GM19467 (cell line): ENCODE results near the gene MGA.

Experiments
- ATAC-seq: cut with Tn5 transposase; IDR thresholded peaks from one replicate; pipeline ENCODE4 v1.9.1; 2021; ENCODE audit warnings: mild to moderate bottlenecking, moderate library complexity; ENCODE audit not compliant: unreplicated experiment

The MGA gene

GRCh38 chr15:41804916-41805666 lies 144.9 kb downstream of the MGA start:
- ATAC-seq: no peak

GRCh38 chr15:41805711-41806110 lies 145.5 kb downstream of the MGA start:
- ATAC-seq: no peak

GRCh38 chr15:41806291-41807181 lies 146.3 kb downstream of the MGA start:
- no peak for ATAC-seq

DNA sequence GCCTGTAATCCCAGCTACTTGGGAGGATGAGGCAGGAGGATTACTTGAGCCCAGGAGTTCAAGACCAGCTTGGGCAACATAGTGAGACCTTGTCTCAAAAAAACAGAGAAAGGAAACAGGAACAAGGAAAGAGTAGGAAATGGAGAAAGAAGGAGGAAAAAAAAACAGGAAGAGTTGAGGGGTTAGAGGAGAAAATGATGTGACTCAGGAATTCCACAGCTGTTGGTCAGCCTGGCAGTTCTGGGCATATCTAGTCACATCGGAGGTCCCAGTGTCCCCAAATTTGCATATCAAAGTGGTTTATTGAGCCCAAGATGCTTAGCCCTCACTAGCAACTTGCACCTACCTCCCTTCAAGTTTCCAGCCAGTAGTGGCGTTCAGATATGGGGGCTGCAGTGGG lies 148.9 kb downstream of the MGA start:
- no peak for ATAC-seq

GRCh38 chr15:41809526-41810220 lies 149.5 kb downstream of the MGA start:
- no peak for ATAC-seq

DNA sequence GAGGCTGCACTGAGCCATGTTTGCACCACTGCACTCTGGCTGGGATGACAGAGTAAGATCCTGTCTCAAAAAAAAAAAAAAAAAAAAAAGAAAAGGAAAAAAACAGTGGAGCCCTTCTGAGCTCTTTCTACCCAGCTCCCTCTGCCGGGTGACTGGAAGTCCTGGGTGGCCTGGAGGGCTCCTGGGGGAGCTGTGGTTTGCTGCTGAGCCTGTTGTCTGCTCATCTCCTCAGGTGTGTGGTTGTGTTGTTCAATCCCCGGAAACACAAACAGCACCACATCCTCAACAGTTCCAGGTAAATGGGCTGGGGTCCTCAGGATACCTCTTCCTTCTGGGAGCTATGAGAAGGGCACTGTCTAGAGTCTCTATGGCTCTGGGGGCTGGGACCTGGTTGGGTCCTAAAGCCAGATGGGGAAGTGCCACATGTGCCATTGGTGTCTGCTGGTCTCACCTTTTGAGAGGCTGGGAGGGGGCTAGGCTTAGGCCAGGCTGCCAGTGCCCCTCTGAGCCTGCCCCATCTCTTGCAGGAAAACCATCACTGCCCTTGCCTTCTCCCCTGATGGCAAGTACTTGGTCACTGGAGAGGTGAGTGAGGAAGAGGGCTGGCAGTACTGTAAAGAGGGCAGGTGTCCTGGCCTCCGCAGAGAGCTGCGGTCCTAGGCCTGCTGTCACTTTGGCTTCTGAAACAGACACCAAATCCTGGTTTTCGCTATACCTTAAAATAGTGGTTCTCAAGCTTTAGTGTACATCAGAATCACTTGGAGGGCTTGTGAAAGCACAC lies 150.6 kb downstream of the MGA start:
- ATAC-seq: no peak

- ATAC-seq: no peak
These were observed 151.4 kb downstream of the MGA start for GRCh38 chr15:41811432-41812195.

- no peak for ATAC-seq
These were observed 152.7 kb downstream of the MGA start for GRCh38 chr15:41812820-41813375.

GRCh38 chr15:41813426-41813825 lies 153.2 kb downstream of the MGA start:
- ATAC-seq: no peak

DNA sequence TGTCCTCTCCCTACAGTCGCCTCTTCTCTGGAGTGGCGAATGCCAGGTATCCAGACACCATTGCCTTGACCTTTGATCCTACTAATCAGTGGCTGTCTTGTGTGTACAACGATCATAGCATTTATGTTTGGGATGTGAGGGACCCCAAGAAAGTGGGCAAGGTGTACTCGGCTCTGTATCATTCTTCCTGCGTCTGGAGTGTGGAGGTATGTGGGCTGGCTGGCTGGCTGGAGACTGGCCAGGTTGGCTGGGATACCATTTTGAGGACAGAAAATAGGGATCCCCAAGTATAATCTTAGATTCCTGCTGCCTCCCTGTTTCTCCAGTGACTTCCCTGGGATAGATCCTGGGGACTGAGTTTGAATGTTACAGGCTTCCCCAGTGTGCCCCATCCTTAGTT lies 154.3 kb downstream of the MGA start:
- no peak for ATAC-seq

DNA sequence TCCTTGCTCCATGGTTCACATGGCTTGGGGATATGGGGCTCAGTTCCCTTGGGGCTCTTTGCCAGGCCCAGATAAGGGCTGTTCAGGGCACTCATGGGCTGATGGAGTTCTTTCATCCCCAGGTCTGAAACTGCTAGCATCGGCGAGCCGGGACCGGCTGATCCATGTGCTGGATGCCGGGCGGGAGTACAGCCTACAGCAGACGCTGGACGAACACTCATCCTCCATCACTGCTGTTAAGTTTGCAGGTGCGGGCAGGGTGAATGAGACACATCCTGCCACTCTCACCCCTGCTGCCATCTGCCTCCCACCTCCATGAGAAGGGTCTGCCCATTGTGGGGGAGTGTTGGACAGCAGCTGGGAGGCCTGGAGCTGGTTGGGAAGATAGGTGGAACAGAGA lies 156.6 kb downstream of the MGA start:
- no peak for ATAC-seq

DNA sequence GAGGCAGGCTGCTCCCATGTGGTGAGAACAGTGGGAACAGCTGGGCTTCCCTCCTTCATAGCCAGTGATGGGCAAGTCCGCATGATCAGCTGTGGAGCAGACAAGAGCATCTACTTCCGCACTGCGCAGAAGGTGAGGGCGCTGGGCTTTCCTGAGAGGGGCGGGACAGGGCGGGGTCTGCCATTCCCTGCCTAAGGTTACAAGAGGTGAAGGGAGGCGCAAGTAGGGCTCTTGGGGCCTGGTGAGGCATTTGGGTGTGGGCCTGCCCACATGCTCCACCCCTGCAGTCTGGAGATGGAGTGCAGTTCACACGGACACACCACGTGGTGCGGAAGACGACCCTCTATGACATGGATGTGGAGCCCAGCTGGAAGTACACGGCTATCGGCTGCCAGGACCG lies 157.1 kb downstream of the MGA start:
- ATAC-seq: no peak

DNA sequence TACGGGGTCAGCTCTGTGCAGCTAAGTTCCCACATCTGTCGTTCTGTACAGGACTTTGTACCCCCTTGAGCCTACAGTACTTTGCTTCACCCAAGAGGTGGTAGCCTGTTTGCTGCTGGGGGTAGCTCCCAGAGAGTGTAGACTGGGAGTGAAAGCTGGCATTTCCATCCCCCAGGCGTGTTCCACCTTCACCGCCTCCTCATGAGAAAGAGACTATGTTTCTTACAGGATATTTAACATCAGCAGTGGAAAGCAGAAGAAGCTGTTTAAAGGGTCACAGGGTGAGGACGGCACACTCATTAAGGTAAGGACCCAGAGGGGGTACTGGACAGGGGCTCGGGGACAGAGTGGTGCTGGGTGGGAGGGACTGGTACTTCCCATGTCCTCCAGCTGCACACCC lies 157.6 kb downstream of the MGA start:
- ATAC-seq: no peak

GRCh38 chr15:41819455-41820050 lies 159.3 kb downstream of the MGA start:
- ATAC-seq: no peak

DNA sequence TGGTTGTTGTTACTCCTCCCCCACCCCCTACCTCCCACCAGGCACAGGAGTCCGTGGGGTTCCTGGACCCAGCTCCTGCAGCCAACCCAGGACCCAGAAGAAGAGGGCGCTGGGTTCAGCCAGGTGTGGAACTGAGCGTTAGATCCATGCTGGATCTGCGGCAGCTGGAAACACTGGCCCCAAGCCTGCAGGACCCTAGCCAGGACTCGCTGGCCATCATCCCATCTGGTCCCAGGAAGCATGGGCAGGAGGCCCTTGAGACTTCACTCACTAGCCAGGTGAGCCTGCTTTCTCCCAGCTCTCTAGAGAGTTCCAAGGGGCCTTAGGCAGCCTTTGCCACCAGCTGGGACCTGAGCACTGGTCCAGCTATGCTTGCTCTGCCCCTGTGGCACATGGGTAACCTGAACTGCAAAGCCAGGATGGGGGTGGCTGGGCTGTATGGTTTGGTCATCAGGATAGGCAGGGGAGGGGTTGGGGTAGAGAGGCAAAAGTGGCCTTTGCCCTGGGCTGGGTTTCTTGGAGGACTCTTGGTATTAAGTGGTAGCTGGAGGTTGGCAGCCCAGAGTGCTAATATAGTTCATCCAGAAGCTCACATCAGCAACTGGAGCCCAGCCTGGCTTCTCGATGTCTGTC lies 160.7 kb downstream of the MGA start:
- no peak for ATAC-seq

GRCh38 chr15:41821831-41822230 lies 161.6 kb downstream of the MGA start:
- no peak for ATAC-seq

GRCh38 chr15:41822471-41822870 lies 162.3 kb downstream of the MGA start:
- ATAC-seq: no peak
